ENCODE data around the gene KMT2A. TPM values are rescaled to one million over a fixed set of nuclear protein-coding genes. Genes with fewer than 3 reads are reported as not detected.

Gene KMT2A
- total RNA-seq, 1 donor from 2014 or later, result 63.6 TPM

GRCh38 chr11:118430956-118431355 is 5.3 kb upstream of the KMT2A start:
- no peaks in the 10 kb centered on the region for H3K79me2 ChIP-seq (ENCODE audit: low read depth)
- no peaks in the 10 kb centered on the region for H3K36me3 ChIP-seq
- H3K27me3 ChIP-seq, result no peaks in the 10 kb centered on the region
- H3K27ac ChIP-seq, result no peak overlapping the region
- peaks cover 24% of the 10 kb centered on the region for H3F3A ChIP-seq (ENCODE audit: low read depth)
- Mint-ChIP-seq H3K4me1 (peaks cover 15% of the 10 kb centered on the region), H3K27me3 (ENCODE audit: insufficient read depth, low read depth) (peaks cover 5% of the 10 kb centered on the region), H3K27ac (no peak overlapping the region), H3K36me3 (no peaks in the 10 kb centered on the region), H3K4me3 (no peak overlapping the region), H3K9me3 (no peaks in the 10 kb centered on the region)
- no peaks in the 10 kb centered on the region for H3K9me3 ChIP-seq (ENCODE audit: low read depth)
- H3K4me3 ChIP-seq, result no peak overlapping the region
- H3K4me1 ChIP-seq, result peaks cover 9% of the 10 kb centered on the region
- no peaks in the 10 kb centered on the region for H4K20me1 ChIP-seq (ENCODE audit: low read depth)
- H3K9ac ChIP-seq, result no peak overlapping the region
- no peak for TF ChIP-seq EZH2phosphoT487 (IDR thresholded peaks at IDR 0.05)
- TF ChIP-seq CTCF (IDR thresholded peaks at IDR 0.05), result peak; percentile 12
- H3K4me2 ChIP-seq, result no peak overlapping the region
- H2AFZ ChIP-seq (replicated peaks), result no peak overlapping the region
- DNase-seq (ENCODE audit: low spot score), result peak; percentile 12

GRCh38 chr11:118434123-118434552 is 2.2 kb upstream of the KMT2A start:
- Histone ChIP-seq H3K79me2 (ENCODE audit: low read depth) (peaks cover 27% of the 10 kb centered on the region), H3K36me3 (peaks cover 4% of the 10 kb centered on the region), H2AFZ (replicated peaks) (peak overlapping the region; percentile 68), H3F3A (ENCODE audit: low read depth) (peaks cover 44% of the 10 kb centered on the region), H4K20me1 (ENCODE audit: low read depth) (peaks cover 20% of the 10 kb centered on the region), H3K27ac (no peak overlapping the region), H3K4me1 (peaks cover 14% of the 10 kb centered on the region), H3K27me3 (no peaks in the 10 kb centered on the region), H3K9ac (no peak overlapping the region), H3K4me3 (peak overlapping the region; percentile 99), H3K4me2 (peak overlapping the region; percentile 85), H3K9me3 (ENCODE audit: low read depth) (no peaks in the 10 kb centered on the region)
- Mint-ChIP-seq H3K4me3 (peak overlapping the region; percentile 93), H3K27ac (peak overlapping the region; percentile 93), H3K4me1 (peaks cover 25% of the 10 kb centered on the region), H3K27me3 (ENCODE audit: insufficient read depth, low read depth) (peaks cover 5% of the 10 kb centered on the region), H3K36me3 (no peaks in the 10 kb centered on the region), H3K9me3 (no peaks in the 10 kb centered on the region)
- TF ChIP-seq CTCF (IDR thresholded peaks at IDR 0.05), result no peak
- no peak for DNase-seq (ENCODE audit: low spot score)

- Mint-ChIP-seq H3K27ac (peak overlapping the region; percentile 93), H3K9me3 (no peaks in the 10 kb centered on the region), H3K27me3 (ENCODE audit: insufficient read depth, low read depth) (peaks cover 5% of the 10 kb centered on the region), H3K36me3 (peaks cover 2% of the 10 kb centered on the region), H3K4me3 (peak overlapping the region; percentile 93), H3K4me1 (peaks cover 31% of the 10 kb centered on the region)
- peak; percentile 77 for DNase-seq (ENCODE audit: low spot score)
- Histone ChIP-seq H4K20me1 (ENCODE audit: low read depth) (peaks cover 26% of the 10 kb centered on the region), H3K27ac (peak overlapping the region; percentile 77), H3K9me3 (ENCODE audit: low read depth) (no peaks in the 10 kb centered on the region), H3K36me3 (peaks cover 9% of the 10 kb centered on the region), H3K79me2 (ENCODE audit: low read depth) (peaks cover 32% of the 10 kb centered on the region), H3F3A (ENCODE audit: low read depth) (peaks cover 47% of the 10 kb centered on the region), H2AFZ (replicated peaks) (peak overlapping the region; percentile 68), H3K27me3 (no peaks in the 10 kb centered on the region), H3K4me3 (peak overlapping the region; percentile 99), H3K4me1 (peaks cover 20% of the 10 kb centered on the region), H3K9ac (no peak overlapping the region), H3K4me2 (peak overlapping the region; percentile 85)
- TF ChIP-seq CTCF (IDR thresholded peaks at IDR 0.05), result no peak
- TF ChIP-seq EZH2 (IDR thresholded peaks at IDR 0.05), result no peak
- no peak for TF ChIP-seq EZH2phosphoT487 (IDR thresholded peaks at IDR 0.05)
Measured at GRCh38 chr11:118434553-118435289, 1.6 kb upstream of the KMT2A start.
